Amygdala (tissue), 56 donors: ENCODE measurements around the gene DHRS2.
"Not testable (repeated sequence)": the region's sequence is repeated elsewhere in the genome, so short reads cannot be mapped to it uniquely, and the experiment has no call there.

Experiments used
- DNase-seq, 56 donors: peaks; one replicate each; lab custom pipeline; 2025; lab: John Stamatoyannopoulos, UW

Gene DHRS2

GRCh38 chr14:23636317-23637211 is at the start of gene DHRS2:
Gene DHRS2, plus strand, starts transcription at chr14:23636364. Its CDS starts 2,501 bp downstream, at chr14:23638865.
- DNase-seq = no peak

GRCh38 chr14:23588884-23589598 is 47.1 kb upstream of the DHRS2 start:
- DNase-seq = peak in 51 of 56 donors; percentile 39 to 92 (median 69)

DNA sequence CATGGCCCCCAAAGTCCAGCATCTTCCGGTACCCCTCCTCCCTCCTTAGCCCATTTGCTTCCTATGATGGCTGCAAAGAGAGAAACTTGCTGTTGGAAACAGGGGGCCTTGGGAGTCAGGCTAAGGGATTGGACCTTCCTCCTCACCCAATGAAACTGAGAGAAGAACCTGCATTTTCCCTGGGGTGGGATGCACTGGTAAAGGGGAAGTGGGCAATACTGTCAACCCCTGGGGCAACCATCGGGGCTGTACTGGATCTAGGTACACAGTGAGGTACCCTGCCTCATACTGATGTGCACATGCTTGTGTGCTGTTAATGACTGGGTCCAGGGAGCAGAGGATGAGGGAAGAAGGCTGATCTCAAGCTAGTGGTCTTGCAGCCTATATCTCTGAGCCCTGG is 46.6 kb upstream of the DHRS2 start:
- DNase-seq = no peak

GRCh38 chr14:23590198-23590597 is 46.0 kb upstream of the DHRS2 start:
- DNase-seq = no peak

DNA sequence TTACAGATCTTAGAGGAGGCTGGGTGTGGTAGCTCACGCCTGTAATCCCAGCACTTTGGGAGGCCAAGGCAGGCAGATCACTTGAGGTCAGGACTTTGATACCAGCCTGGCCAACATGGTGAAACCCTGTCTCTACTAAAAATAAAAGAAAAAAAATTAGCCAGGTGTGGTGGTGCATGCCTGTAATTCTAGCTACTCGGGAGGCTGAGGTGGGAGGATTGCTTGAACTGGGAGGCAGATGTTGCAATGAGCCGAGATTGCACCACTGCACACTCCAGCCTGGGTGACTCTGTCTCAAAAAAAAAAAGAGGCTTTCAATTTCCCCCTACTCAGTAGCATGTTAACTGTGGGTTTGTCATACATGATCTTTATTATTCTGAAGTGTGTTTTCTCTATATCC is 42.0 kb upstream of the DHRS2 start:
- DNase-seq = not testable (repeated sequence)

DNA sequence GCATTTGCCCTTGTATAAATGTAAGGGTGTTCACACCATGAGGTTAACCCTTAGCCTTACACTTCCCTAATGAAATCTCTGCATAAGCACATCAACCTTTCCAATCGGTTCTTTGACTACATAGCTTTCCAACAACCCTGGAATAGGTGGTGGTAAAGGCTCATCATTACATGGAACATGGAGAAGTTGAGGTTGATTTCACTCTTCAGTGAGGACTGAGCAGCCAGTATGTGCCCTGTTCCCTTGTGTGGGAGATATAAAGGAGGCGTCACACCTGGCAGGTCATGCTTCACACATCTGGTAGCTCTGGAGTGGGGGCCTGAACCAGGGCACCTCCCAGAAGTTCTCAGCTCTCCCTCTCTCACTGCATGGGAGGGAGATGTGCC is 35.8 kb upstream of the DHRS2 start:
- no peak for DNase-seq

DNA sequence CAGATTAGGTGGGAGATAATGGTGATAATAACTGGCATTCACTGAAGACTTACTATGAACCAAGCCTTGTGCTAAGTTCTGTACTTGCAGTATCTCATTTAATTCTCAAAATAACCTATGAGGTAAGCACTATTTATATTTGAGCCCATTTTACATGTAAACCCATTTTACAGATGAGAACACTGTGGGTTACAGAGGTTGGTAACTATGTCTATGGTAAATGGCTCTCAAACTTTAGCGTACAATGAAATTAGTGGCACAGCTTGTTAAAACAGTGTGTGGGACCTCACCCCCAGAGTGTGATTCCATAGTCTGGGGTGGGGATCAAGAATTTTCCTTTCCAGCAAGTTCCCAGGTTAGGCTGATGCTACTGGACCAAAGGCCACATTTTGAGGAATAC is 35.4 kb upstream of the DHRS2 start:
- no peak for DNase-seq

DNA sequence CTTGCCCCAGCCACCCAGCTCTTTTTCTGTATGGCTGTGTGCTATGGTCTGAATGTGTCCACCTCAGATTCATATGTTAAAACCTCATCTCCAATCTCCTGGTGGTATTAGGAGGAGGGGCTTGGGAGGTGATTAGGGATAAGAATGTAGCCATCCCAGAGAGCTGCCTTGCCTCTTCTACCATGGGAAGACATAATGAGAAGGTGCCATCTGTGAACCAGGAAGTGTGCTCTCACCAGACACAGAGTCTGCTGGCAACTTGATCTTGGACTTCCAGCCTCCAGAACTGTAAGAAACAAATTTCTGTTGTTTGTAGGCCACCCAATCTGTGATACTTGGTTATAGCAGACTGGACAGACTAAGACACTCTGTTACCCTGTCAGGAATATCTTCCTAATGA is 34.7 kb upstream of the DHRS2 start:
- DNase-seq = no peak

DNA sequence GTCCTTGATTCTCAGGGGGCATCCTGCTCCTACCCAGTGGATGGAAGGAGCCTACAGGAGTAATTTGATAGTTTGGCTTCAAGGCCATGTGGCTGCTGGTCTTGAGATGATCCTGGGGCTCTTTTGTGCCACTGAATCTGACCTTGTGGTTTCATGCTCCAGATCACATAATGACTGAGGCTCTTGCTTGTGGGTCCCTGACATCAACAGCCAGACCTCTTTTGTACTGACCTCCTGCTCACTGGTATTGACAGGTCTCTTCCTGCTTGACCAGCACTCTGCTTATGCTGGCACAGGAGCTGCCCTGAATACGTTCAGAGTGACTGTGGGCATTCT is 34.4 kb upstream of the DHRS2 start:
- no peak for DNase-seq

- DNase-seq = no peak
These were observed 33.7 kb upstream of the DHRS2 start for GRCh38 chr14:23602181-23603095.

GRCh38 chr14:23603103-23603502 is 33.1 kb upstream of the DHRS2 start:
- no peak for DNase-seq

DNA sequence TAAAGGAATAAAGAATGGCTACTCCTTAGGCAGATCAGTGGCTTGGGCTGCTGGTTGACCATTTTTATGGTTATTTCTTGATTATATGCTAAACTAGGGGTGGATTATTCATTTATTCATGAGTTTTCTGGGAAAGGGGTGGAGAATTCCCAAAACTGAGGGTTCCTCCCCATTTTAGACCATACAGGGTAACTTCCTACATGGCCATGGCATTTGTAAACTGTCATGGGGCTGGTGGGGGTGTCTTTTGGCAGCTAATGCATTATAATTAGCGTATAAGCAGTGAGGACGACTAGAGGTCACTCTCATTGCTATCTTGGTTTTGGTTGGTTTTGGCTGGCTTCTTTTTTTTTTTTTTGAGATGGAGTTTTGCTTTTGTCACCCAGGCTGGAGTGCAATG is 32.0 kb upstream of the DHRS2 start:
- no peak for DNase-seq

GRCh38 chr14:23604675-23605170 is 31.4 kb upstream of the DHRS2 start:
- DNase-seq = no peak

DNA sequence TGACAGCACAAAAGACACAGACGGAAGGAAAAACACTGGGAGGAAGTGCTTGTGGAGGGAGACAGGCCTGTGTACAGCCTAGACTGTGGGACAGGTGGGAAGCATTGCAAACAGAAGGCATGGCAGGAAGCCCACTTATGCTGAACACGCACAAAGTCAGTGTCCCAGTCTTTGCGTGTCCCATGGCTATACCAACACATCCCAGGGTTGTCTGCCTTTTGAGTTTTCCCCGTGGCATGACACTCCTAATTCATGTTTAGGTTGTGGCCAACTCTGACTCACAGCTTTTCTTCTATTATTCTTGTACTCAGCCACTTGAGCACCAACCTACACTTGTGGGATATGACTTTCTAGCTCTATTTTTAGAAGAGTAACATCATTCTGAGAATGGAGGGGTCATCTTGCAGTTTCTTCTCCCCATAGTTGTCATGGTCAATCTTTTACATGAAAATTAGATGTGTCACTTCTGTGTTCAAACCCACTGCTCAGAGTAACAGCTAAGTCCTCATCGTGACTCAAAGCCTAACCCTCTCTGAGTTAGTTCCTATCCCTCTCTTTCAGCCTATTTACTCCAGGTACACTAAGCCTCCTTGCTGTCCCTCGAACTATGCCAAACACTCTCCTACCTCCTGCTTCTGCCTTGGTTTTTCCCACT is 30.1 kb upstream of the DHRS2 start:
- DNase-seq = no peak

- DNase-seq = peak in 14 of 56 donors; percentile 4 to 50 (median 22)
These were observed 27.7 kb upstream of the DHRS2 start for GRCh38 chr14:23608454-23608853.

GRCh38 chr14:23609001-23609400 is 27.2 kb upstream of the DHRS2 start:
- DNase-seq = no peak

- not testable (repeated sequence) for DNase-seq
These were observed 26.6 kb upstream of the DHRS2 start for GRCh38 chr14:23609411-23610089.

DNA sequence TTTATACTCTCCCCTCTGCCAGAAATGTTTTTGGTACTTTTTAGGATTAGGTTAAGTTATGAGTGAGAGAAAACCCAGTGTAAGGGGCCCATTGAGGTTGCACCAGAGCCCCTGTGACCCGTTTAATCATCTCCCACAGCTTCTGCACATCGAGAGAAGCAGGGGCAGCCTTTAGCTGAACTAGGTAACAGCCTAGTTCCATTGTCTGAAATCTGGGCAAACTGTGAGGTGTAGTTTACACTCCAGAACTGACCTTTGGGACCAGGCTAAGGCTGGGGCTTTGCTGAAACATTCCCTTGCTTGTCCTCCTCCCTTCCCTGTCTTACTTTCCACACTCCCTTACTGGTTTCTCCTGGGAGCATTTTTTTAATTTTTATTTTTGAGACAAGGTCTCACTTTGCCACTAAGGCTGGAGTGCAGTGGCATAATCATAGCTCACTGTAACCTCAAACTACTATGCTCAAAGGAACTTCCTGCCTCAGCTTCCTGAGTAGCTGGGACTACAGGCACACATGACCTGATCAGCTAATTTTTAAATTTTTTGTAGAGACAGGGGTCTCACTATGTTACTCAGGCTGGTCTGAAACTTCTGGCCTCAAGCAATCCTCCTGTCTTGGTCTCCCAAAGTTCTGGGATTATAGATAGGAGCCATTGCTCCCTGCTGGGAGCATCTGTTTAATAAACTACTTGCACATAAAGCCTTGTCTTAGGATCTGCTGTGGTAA is 25.9 kb upstream of the DHRS2 start:
- no peak for DNase-seq

GRCh38 chr14:23610815-23611289 is 25.3 kb upstream of the DHRS2 start:
- no peak for DNase-seq
